K562 (cell line): ENCODE measurements around the gene ZFP64. TPM values are rescaled to one million over a fixed set of nuclear protein-coding genes. Genes with fewer than 3 reads are reported as not detected.

Source experiments
- CBFA2T3 ChIP-seq: fragments of 450-650 bp; IDR thresholded peaks from 2 replicates; pipeline ENCODE4 v1.6.1; 2017
- CHD4 ChIP-seq: fragments of 200-600 bp; sonication (generic); IDR thresholded peaks from 3 replicates; pipeline ENCODE4 v1.6.1; 2012; ENCODE audit warnings: low read depth, mild to moderate bottlenecking, mixed read lengths, low read length, inconsistent platforms; ENCODE audit not compliant: insufficient read depth, insufficient replicate concordance, poor library complexity, severe bottlenecking
- DEAF1 ChIP-seq: fragments of 450-650 bp; formaldehyde crosslinking; IDR thresholded peaks from 2 replicates; pipeline ENCODE4 v1.4.0; 2020; ENCODE audit warnings: mild to moderate bottlenecking, moderate library complexity
- GATA2 ChIP-seq: sonication (generic); formaldehyde crosslinking; IDR thresholded peaks from 2 replicates; pipeline ENCODE4 v1.4.0; 2020; ENCODE audit warnings: mild to moderate bottlenecking, missing genetic modification reagents
- HDAC8 ChIP-seq: fragments of 450-650 bp; IDR thresholded peaks from 2 replicates; pipeline ENCODE4 v1.6.1; 2016; ENCODE audit warnings: mild to moderate bottlenecking, missing genetic modification characterization, moderate library complexity, missing compliant biosample characterization
- MCM7 ChIP-seq, 2 experiments: fragments of 450-650 bp; IDR thresholded peaks; 2 replicates each; pipeline ENCODE4 v1.6.1; 2016 to 2018
- MLLT1 ChIP-seq, 2 experiments: fragments of 450-650 bp; IDR thresholded peaks; 2 replicates each; pipeline ENCODE4 v1.6.1; 2016
- MYC ChIP-seq, 2 experiments: fragments of 250-450 bp in 1 of 2; sonication (Bioruptor Pico) in 1 of 2; IDR thresholded peaks; 2 replicates each; pipeline versions ENCODE4 v1.5.1 to v1.6.1; 2012 to 2021; ENCODE audit warnings: low read depth in 2 of 2, borderline replicate concordance in 1 of 2, improper control_type of control experiment in 1 of 2, low read length in 1 of 2, mild to moderate bottlenecking in 1 of 2, moderate library complexity in 1 of 2
- NR3C1 ChIP-seq: sonication (generic); formaldehyde crosslinking; IDR thresholded peaks from 2 replicates; pipeline ENCODE4 v1.8.1; 2022; ENCODE audit warnings: missing genetic modification reagents
- RBFOX2 ChIP-seq: fragments of 200-400 bp; formaldehyde crosslinking; IDR thresholded peaks from 2 replicates; pipeline ENCODE4 v1.6.1; 2017; ENCODE audit warnings: low read depth, mild to moderate bottlenecking, low read length, moderate library complexity
- SIX5 ChIP-seq, 2 experiments: IDR thresholded peaks; 2 replicates each; pipeline ENCODE4 v1.6.1; 2011; ENCODE audit warnings: low read length in 2 of 2, borderline replicate concordance in 1 of 2, low read depth in 1 of 2, mild to moderate bottlenecking in 1 of 2, moderate library complexity in 1 of 2; ENCODE audit not compliant: insufficient read depth in 1 of 2
- TAF7 ChIP-seq: fragments of 450-650 bp; IDR thresholded peaks from 2 replicates; pipeline ENCODE4 v1.6.1; 2016; ENCODE audit warnings: missing genetic modification characterization, missing compliant biosample characterization
- TEAD4 ChIP-seq, 2 experiments: sonication (generic) in 1 of 2; formaldehyde crosslinking in 1 of 2; IDR thresholded peaks; 2 replicates each; pipeline versions ENCODE4 v1.6.1 to v1.8.0; 2012 to 2022; ENCODE audit warnings: borderline replicate concordance in 1 of 2, inconsistent platforms in 1 of 2, low read length in 1 of 2, mild to moderate bottlenecking in 1 of 2, missing genetic modification reagents in 1 of 2
- USF1 ChIP-seq: sonication (generic); formaldehyde crosslinking; IDR thresholded peaks from 2 replicates; pipeline ENCODE4 v1.9.0; 2022; ENCODE audit warnings: mild to moderate bottlenecking, missing genetic modification reagents
- ZNF431 ChIP-seq: sonication (generic); formaldehyde crosslinking; IDR thresholded peaks from 2 replicates; pipeline ENCODE4 v1.8.0; 2022; ENCODE audit warnings: mild to moderate bottlenecking, missing genetic modification reagents
- polyA plus RNA-seq, 8 experiments: library from polyadenylated mRNA; depleted of rRNA in 4 of 8; stranded (reverse) in 5 of 8; unstranded in 3 of 8; fragments of >200 nt; fragmentation: Nextera tagmentation in 2 of 8; fragmentation: Illumina TruSeq in 1 of 8; extraction: Ambion mirVana in 2 of 8; extraction: Trizol in 1 of 8; gene quantifications; 2 replicates each; pipeline versions ENCODE4 v1.2.1 to v1.2.3, GENCODE V29; 2011 to 2014; ENCODE audit warnings: inconsistent platforms in 1 of 8, missing spikeins in 1 of 8
- total RNA-seq, 7 experiments: library from RNA; depleted of rRNA in 6 of 7; stranded (reverse); fragments of >200 nt in 6 of 7; fragmentation: Illumina TruSeq in 2 of 7; extraction: Trizol in 2 of 7; gene quantifications; 2 replicates each; pipeline versions ENCODE4 v1.2.1 to v1.2.3, GENCODE V29; 2011 to 2021; ENCODE audit warnings: low replicate concordance in 1 of 7
- TF ChIP-seq, protein P1 (sequence below): sonication (generic); formaldehyde crosslinking; IDR thresholded peaks from 2 replicates; pipeline ENCODE4 v1.8.0; 2022; ENCODE audit warnings: missing genetic modification reagents, mild to moderate bottlenecking, borderline replicate concordance
- TF ChIP-seq, protein P2 (sequence below), 3 experiments: IDR thresholded peaks in 2 of 3; conservative IDR thresholded peaks in 1 of 3; 2 replicates each; pipeline ENCODE4 v1.5.1; 2011 to 2012; ENCODE audit warnings: low read length in 3 of 3, mild to moderate bottlenecking in 3 of 3, control low read depth in 2 of 3, improper control_type of control experiment in 1 of 3, inconsistent platforms in 1 of 3, low read depth in 1 of 3, mixed read lengths in 1 of 3, moderate library complexity in 1 of 3; ENCODE audit not compliant: insufficient read depth in 2 of 3

The ZFP64 gene
- total and polyA plus RNA-seq, 9 of the 15 experiments (the other 6 are each of a cell fraction or from before 2014, with no cell fraction given): 1.4 to 13.4 (median 7.0) TPM

- TF ChIP-seq, protein P1, sequence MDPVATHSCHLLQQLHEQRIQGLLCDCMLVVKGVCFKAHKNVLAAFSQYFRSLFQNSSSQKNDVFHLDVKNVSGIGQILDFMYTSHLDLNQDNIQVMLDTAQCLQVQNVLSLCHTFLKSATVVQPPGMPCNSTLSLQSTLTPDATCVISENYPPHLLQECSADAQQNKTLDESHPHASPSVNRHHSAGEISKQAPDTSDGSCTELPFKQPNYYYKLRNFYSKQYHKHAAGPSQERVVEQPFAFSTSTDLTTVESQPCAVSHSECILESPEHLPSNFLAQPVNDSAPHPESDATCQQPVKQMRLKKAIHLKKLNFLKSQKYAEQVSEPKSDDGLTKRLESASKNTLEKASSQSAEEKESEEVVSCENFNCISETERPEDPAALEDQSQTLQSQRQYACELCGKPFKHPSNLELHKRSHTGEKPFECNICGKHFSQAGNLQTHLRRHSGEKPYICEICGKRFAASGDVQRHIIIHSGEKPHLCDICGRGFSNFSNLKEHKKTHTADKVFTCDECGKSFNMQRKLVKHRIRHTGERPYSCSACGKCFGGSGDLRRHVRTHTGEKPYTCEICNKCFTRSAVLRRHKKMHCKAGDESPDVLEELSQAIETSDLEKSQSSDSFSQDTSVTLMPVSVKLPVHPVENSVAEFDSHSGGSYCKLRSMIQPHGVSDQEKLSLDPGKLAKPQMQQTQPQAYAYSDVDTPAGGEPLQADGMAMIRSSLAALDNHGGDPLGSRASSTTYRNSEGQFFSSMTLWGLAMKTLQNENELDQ (CRISPR knock-in tag): no peak
- TF ChIP-seq HDAC8 (no peak), GATA2 (CRISPR knock-in tag) (no peak), CHD4 (peak; percentile 26), USF1 (CRISPR knock-in tag) (no peak), TAF7 (no peak), DEAF1 (CRISPR knock-in tag) (no peak), SIX5 (IDR thresholded peaks at IDR 0.05; ENCODE audit: borderline replicate concordance in 1 of 2, insufficient read depth in 1 of 2, low read depth in 1 of 2, low read length in 2 of 2) (no peak), MYC (IDR thresholded peaks at IDR 0.05; ENCODE audit: low read depth, low read length) (peak; percentile 66; the same call in 1 of the 2 replicates), MYC (CRISPR knock-in tag; IDR thresholded peaks at IDR 0.05; ENCODE audit: borderline replicate concordance, low read depth) (no peak), MCM7 (IDR thresholded peaks at IDR 0.05) (no peak), CBFA2T3 (peak; percentile 91), ZNF431 (CRISPR knock-in tag) (0 out of 2 replicates have a peak, but pooled peaks have one; percentile 17), TEAD4 (IDR thresholded peaks at IDR 0.05; ENCODE audit: low read length) (no peak), TEAD4 (CRISPR knock-in tag; IDR thresholded peaks at IDR 0.05; ENCODE audit: borderline replicate concordance) (no peak), RBFOX2 (peak; percentile 91), NR3C1 (CRISPR knock-in tag) (no peak), MLLT1 (IDR thresholded peaks at IDR 0.05) (no peak)
- TF ChIP-seq, protein P2, sequence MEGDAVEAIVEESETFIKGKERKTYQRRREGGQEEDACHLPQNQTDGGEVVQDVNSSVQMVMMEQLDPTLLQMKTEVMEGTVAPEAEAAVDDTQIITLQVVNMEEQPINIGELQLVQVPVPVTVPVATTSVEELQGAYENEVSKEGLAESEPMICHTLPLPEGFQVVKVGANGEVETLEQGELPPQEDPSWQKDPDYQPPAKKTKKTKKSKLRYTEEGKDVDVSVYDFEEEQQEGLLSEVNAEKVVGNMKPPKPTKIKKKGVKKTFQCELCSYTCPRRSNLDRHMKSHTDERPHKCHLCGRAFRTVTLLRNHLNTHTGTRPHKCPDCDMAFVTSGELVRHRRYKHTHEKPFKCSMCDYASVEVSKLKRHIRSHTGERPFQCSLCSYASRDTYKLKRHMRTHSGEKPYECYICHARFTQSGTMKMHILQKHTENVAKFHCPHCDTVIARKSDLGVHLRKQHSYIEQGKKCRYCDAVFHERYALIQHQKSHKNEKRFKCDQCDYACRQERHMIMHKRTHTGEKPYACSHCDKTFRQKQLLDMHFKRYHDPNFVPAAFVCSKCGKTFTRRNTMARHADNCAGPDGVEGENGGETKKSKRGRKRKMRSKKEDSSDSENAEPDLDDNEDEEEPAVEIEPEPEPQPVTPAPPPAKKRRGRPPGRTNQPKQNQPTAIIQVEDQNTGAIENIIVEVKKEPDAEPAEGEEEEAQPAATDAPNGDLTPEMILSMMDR (IDR thresholded peaks at IDR 0.05 in 2 of 3, conservative IDR thresholded peaks at IDR 0.05 in 1 of 3; ENCODE audit: insufficient read depth in 2 of 3, low read depth in 1 of 3, low read length in 3 of 3): peak; percentile 70 to 81 (median 73)
These were observed at the start of gene ZFP64 (continued) for GRCh38 chr20:52191132-52191915.
